ENCODE data around the gene CCL18.
"Not testable (repeated sequence)": the region's sequence is repeated elsewhere in the genome, so short reads cannot be mapped to it uniquely, and the experiment has no call there.

The CCL18 gene

DNA sequence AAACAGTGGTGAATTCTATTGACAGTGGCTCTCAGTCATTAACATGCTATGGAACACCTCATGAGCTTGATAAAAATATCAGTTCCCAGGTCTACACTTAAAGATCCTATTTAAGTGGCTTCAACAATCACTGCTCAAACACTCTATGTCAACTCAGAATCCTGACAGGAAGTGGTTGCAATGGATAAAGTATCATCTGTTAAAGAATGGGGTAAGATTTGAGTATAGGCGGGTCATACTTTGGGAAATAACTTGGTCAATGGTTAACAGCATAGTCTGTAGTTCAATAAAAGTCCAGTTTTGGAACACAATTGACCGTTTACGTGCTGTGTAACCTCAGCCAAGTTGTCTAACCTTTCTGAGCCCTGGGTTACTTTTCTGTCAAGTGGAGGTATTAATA, 23.4 kb downstream of the CCL18 start:
- H3K27ac Mint-ChIP-seq, H3K4me3 Mint-ChIP-seq, H3K27me3 Mint-ChIP-seq, H3K9me3 Mint-ChIP-seq, ATAC-seq: not testable (repeated sequence)
- peaks cover 10% of the 10 kb centered on the region for H3K36me3 Mint-ChIP-seq
- H3K4me1 Mint-ChIP-seq: peaks cover 49% of the 10 kb centered on the region

DNA sequence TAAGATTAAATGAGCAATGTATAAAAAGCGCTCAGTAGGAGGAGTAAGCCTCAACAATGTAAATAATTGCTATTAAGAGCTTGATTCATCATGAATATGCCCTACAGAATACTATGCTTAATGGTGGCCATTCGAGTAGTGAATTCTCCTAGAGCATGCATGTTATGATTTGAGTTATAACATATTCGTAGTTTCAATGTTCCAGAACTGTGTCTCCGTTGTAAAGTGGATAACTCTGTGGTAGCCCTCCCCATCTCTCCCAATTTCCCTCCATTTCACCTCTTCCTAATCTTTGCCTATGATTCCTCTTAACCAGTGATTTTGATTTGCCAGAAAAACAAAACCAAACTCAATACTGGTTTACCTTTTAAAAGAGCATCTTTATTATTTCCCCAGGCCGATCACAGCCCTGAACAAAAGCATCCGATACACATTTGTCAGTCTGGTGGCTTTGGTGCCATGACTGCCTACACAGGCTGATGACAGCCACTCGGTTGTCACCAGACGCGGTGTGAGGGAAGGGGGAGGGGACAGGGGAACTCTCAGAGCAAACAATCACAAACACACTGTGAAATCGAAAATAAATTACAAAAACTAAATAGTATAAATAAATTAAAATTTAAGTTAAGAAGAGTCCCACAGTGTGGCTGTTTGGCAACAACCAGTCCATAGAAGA, 24.0 kb downstream of the CCL18 start:
- H3K27ac Mint-ChIP-seq, H3K9me3 Mint-ChIP-seq, H3K4me3 Mint-ChIP-seq, H3K27me3 Mint-ChIP-seq, ATAC-seq: not testable (repeated sequence)
- H3K36me3 Mint-ChIP-seq: peaks cover 10% of the 10 kb centered on the region
- peaks cover 43% of the 10 kb centered on the region for H3K4me1 Mint-ChIP-seq

DNA sequence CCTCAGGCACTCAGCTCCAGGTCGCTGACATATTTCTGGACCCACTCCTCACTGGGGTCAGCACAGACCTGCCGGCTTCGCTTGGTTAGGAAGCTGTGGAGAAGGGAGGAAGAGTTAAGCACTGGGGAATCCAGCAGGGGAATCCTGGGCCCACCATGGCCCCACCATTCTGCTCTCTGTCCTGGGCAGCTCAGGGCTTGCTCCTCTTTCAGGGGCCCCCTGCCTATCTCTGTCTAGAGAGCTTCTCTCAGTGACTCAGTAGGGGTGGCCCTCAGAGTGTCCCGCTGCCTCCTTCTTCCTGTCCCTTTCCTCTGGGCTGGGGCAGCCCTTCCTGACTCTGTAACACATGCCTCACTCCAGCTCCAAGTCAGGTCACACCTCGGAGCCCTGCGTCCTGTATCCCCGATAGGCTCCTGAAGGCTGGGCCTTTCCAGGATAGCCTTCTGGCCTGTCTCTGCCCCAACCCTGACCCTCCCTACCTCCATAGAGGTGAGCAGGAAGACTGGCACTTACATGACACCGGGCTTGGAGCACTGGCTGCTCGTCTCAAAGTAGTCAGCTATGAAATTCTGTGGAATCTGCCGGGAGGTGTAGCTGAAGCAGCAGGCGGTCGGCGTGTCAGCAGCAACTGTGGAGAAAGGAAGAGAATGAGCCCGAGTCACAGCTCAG, 24.7 kb downstream of the CCL18 start:
- no peak for ATAC-seq
- Mint-ChIP-seq H3K4me3 (peak overlapping the region; percentile 74), H3K4me1 (peaks cover 48% of the 10 kb centered on the region), H3K36me3 (peaks cover 10% of the 10 kb centered on the region), H3K27ac (peak overlapping the region; percentile 75), H3K9me3 (no peaks in the 10 kb centered on the region), H3K27me3 (peaks cover 6% of the 10 kb centered on the region)

DNA sequence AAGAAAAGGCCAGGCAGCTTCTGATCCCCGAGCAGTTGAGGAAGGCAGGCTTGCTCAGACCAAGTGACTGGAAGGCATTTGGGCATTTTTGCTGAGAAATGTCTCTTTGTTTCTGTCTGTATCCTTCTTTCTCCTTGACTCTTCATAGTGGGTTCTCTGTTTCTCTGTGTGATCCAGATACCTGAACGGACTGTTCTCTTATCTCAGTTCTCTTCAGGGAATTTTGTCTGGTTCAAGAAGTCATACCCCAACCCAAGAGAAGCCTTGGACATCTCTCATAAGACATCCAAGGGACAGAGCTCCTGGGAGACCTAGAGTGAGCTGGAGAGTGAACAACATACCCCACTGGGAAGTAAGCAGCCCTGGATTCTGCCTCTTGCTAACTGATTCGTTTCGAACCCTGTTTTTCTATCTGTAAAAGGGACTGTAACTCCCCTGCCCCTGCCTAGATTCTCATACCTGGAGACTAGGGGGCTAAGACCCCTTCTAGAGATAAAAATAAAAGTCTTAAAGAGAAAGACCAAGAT, 25.3 kb downstream of the CCL18 start:
- Mint-ChIP-seq H3K4me1 (peaks cover 54% of the 10 kb centered on the region), H3K36me3 (peaks cover 10% of the 10 kb centered on the region), H3K9me3 (no peaks in the 10 kb centered on the region), H3K27me3 (peaks cover 12% of the 10 kb centered on the region), H3K4me3 (peak overlapping the region; percentile 74), H3K27ac (peak overlapping the region; percentile 75)
- no peak for ATAC-seq

DNA sequence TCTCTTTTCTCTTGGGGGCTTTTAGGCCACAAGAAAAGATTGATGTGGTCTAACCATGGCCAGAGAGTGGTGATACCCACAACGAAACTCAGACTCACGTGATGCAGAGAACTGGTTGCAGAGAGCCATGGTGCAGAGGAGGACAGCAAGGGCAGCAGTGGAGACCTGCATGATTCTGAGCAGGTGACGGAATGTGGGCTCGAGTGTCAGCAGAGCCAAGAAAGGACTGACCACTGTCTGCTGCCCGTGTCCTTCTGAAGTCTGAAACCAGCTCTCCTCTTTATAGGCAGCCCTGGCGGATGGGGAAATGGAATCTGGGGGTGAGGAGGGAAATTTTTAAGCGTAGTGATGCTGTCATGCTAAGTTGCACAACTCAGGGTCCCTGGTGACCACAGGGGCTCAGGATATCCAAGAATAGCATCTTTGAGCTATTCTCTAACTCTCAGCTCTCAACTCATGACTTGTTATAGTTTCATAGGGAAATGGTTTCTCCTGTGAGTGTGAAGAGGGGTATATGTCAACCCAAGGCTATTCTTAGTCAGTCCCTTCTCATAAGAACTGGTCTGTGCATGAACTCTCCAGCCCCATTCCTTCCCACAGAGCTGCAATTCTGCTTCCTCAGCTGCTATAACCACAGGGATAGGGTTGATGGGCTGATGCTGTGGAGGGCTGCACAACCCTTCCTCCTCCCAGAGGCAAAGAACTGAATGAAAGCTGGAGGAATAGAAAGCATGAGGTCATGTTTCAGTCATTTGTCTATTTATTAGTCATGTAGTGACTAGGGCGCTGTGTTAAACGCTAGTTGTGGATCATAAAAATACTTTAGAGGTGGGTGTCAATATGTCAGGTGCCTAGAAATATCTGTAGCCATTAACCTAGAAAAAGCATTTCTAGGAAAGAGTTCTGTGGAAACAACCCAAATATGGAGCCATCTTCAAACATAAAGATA, 26.1 kb downstream of the CCL18 start, which contains the start of gene CCL3:
Gene CCL3 (minus strand): TSS at position 256 of the 949 bp plus-strand sequence. CDS start 85 bp downstream, at position 171.
- Mint-ChIP-seq H3K27me3 (peaks cover 14% of the 10 kb centered on the region), H3K27ac (peak within 1 kb of the TSS; percentile 75), H3K9me3 (no peaks in the 10 kb centered on the region), H3K36me3 (peaks cover 10% of the 10 kb centered on the region), H3K4me3 (peak within 1 kb of the TSS; percentile 74), H3K4me1 (peaks cover 58% of the 10 kb centered on the region)
- peak; percentile 93 for ATAC-seq

DNA sequence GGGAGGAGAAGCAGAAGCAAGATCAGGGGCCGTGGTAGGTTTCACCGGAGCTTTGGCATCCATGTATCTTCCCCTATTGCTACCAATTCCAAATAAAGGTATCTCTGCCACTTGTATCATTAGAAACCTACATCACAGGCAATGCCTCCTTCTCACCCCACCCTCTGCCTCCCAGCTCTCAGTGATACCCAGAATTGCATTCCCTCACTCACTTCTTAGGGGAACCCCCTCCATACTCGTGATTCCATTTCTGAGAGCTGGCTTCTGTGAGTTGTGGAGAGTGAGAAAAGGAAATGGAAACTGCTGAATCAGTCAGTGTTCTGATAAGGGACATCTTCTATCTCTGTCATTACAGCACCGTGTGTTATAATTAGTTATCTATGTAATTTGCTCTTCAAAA, 28.2 kb downstream of the CCL18 start:
- Mint-ChIP-seq H3K27me3 (peaks cover 21% of the 10 kb centered on the region), H3K36me3 (peaks cover 10% of the 10 kb centered on the region), H3K4me3 (no peak overlapping the region), H3K4me1 (peaks cover 61% of the 10 kb centered on the region), H3K27ac (peak overlapping the region; percentile 50), H3K9me3 (no peaks in the 10 kb centered on the region)
- peak; percentile 49 for ATAC-seq

DNA sequence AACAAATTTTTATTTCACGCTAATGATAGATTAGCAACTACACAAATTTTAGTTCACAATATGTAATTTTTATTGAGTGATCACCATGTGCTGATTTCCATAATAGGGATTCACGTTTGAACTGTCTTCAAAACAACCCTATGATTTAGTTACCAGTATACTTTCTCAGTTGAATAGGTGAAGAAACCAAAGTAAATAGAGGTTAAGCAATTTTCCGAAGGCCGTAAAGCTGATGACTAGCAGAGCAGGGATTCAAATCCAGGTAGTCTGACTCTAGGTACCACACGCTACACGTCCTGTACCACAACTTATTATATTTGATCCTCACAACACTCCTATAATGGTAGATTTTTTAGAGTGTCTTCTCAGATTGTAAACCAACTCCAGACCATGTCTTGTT, 28.6 kb downstream of the CCL18 start:
- ATAC-seq, H3K4me3 Mint-ChIP-seq, H3K9me3 Mint-ChIP-seq, H3K27ac Mint-ChIP-seq: not testable (repeated sequence)
- Mint-ChIP-seq H3K4me1 (peaks cover 61% of the 10 kb centered on the region), H3K27me3 (peaks cover 21% of the 10 kb centered on the region), H3K36me3 (peaks cover 10% of the 10 kb centered on the region)

DNA sequence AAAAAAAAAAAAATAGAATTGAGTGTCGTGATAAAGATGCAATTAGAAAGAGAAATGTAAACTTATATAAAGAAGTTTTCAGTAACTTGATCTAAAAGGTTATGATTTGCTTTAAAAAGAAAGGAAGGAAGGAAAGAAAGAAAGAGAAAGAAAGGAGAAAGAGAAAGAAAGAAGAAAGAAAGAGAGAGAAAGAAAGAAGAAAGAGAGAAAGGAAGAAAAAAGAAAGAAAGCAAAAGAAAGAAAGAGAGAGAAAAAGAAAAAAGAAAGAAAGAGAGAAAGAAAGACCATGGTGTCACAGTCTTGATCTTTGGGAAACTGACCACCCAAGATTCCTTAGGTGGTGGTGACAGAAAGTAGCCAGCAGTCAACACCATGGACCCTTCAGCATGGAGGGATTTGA, 30.2 kb downstream of the CCL18 start:
- ATAC-seq: no peak
- Mint-ChIP-seq H3K27me3 (peaks cover 33% of the 10 kb centered on the region), H3K36me3 (no peaks in the 10 kb centered on the region), H3K4me3 (no peak overlapping the region), H3K9me3 (no peaks in the 10 kb centered on the region), H3K27ac (no peak overlapping the region), H3K4me1 (peaks cover 63% of the 10 kb centered on the region)

DNA sequence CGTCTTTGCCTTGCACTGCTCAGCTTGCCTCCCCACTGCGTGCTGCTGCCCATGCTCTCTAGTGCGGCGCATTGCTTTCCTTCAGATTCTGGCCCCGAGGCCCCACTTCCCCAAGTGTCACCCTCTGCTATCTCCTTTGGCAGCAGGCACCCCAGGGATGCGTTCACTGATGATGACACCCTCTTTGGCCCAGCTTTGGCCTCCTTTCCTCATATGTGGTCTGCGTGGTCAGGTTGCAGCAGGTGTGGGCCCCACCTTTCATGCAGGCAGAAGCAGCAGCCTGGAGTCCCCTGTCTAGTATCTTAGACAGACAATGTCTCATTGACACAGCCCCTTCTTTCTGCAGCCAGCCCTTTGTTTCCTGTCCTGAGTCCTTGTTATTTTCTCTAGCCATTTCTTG, 30.7 kb downstream of the CCL18 start:
- Mint-ChIP-seq H3K9me3 (no peaks in the 10 kb centered on the region), H3K27me3 (peaks cover 34% of the 10 kb centered on the region), H3K4me1 (peaks cover 63% of the 10 kb centered on the region), H3K4me3 (no peak overlapping the region), H3K36me3 (no peaks in the 10 kb centered on the region), H3K27ac (no peak overlapping the region)
- ATAC-seq: no peak

DNA sequence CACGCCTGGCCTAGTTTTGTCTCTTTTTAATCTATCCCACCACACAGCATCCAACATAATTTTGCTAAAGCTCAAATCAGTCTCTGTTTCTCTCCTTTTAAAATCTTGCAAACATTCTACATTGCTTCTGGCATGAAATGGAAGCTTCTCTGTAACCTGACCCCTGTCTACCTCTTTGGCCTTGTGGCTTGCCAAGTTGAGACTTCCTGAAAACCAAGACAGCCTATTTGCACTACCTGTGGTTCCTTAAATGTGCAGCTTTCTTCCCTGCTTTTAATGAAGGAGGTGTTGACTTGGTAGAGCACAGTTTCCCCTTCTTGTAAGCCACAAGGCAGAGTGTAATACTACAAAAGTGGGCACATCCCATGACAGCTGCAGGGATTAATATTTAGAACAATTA, 31.9 kb downstream of the CCL18 start:
- Mint-ChIP-seq H3K36me3 (no peaks in the 10 kb centered on the region), H3K4me1 (peaks cover 64% of the 10 kb centered on the region), H3K4me3 (no peak overlapping the region), H3K27me3 (peaks cover 42% of the 10 kb centered on the region), H3K9me3 (no peaks in the 10 kb centered on the region), H3K27ac (no peak overlapping the region)
- no peak for ATAC-seq

DNA sequence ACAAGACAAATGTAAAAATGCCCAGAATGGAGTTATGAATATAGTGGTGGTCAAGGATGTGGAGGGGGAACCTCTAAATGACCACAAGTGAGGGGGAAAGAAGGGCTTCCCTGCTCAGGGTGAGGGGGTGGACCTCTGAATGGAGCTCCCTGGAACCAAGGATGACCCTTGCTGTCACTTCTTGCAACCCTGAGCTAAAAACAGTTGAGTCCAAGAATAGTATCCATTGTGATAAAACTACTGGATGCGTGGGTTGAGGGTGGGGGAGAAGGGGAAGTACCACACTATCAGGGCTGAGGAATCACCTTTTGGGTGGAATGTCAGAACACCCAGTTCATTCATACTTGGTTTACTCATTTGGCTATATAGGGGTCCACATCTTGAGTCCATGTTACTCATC, 34.9 kb downstream of the CCL18 start:
- not testable (repeated sequence) for H3K36me3 Mint-ChIP-seq, H3K9me3 Mint-ChIP-seq, H3K27ac Mint-ChIP-seq, H3K4me3 Mint-ChIP-seq, ATAC-seq
- H3K27me3 Mint-ChIP-seq: peaks cover 34% of the 10 kb centered on the region
- peaks cover 65% of the 10 kb centered on the region for H3K4me1 Mint-ChIP-seq

DNA sequence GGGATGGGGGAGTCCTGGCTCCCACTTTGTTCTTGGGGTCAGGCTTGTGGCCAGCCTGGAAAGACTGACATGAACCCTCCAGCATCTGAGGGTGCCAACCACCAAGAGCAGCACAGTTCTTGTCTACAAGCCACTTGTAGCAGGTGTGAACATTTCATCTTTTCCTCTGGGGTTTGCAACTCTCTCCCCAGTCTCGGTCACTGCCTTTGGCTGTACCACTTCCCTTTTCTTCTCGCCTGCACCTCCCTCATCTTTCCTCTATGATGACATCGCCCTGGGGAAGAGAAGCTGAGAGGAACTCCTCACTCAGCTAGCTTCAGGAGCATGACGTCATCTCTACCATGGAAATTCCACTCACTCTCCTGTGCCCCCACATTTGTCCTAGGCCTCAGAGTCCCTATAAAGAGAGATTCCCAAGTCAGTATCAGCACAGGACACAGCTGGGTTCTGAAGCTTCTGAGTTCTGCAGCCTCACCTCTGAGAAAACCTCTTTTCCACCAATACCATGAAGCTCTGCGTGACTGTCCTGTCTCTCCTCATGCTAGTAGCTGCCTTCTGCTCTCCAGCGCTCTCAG, 39.4 kb downstream of the CCL18 start, which contains the start of gene CCL4:
Gene CCL4 (plus strand): TSS at position 427 of the 575 bp plus-strand sequence. CDS start 79 bp downstream, at position 506.
- H3K4me1 Mint-ChIP-seq: peaks cover 64% of the 10 kb centered on the region
- H3K9me3 Mint-ChIP-seq, H3K36me3 Mint-ChIP-seq: not testable (repeated sequence)
- peak; percentile 97 for ATAC-seq
- H3K27ac Mint-ChIP-seq: peak within 1 kb of the TSS; percentile 76
- peaks cover 41% of the 10 kb centered on the region for H3K27me3 Mint-ChIP-seq
- peak within 1 kb of the TSS; percentile 85 for H3K4me3 Mint-ChIP-seq

DNA sequence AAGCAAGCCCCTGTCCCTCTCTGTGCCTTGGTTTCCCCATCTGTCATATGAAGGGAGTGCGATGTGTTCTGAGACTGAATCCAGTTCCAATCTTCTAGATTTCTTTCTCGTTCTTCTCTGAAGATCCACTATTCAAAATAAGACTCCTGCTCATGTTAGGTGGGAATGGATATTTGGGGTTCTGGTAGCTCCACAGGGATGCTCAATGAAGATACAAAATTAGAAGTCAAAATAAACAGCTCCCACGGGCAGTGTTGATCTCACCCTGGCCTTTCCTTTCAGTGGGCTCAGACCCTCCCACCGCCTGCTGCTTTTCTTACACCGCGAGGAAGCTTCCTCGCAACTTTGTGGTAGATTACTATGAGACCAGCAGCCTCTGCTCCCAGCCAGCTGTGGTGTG, 40.2 kb downstream of the CCL18 start:
- not testable (repeated sequence) for H3K9me3 Mint-ChIP-seq, ATAC-seq, H3K36me3 Mint-ChIP-seq
- Mint-ChIP-seq H3K27me3 (peaks cover 35% of the 10 kb centered on the region), H3K4me1 (peaks cover 56% of the 10 kb centered on the region), H3K27ac (peak overlapping the region; percentile 76), H3K4me3 (peak overlapping the region; percentile 85)

DNA sequence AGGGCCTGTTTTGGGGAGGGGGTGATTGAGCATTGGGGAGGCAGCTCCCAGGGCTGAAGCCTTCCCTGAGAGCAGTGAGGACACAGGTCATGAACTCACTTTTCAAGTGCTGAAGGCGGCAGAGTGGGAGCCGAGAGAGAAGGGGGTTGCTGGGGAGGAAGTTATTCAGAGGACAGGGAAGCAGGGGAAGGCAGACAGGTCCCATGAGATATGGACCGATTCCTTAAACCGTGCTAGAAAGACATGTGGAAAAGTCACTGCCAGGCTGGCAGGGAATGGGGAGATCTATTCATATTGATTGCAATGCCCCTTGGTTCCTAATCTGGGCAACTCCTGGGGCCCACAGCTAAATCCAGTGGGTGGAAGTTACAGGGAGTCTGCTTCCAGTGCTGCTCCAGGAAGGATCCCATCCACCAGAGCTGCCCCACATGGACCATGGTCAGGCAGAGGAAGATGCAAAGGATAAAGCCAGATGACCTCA, 40.7 kb downstream of the CCL18 start:
- Mint-ChIP-seq H3K36me3 (peaks cover 7% of the 10 kb centered on the region), H3K4me3 (peak overlapping the region; percentile 85), H3K4me1 (peaks cover 51% of the 10 kb centered on the region), H3K27ac (peak overlapping the region; percentile 76), H3K9me3 (no peaks in the 10 kb centered on the region), H3K27me3 (peaks cover 34% of the 10 kb centered on the region)
- ATAC-seq: no peak
